Keratinocyte (primary cell): Measurements from ENCODE around the gene COX8C. TPM values are rescaled to one million over a fixed set of nuclear protein-coding genes. Genes with fewer than 3 reads are reported as not detected.

Source experiments
- DNase-seq: peaks from one replicate; pipeline ENCODE4 v3.0.0-alpha.2; 2011; ENCODE audit warnings: low read depth, missing footprints, low spot score
- FAIRE-seq: peaks from 2 replicates; lab custom pipeline; 2011; peaks lifted over from hg19 to GRCh38; lab: Jason Lieb, UNC
- H2AFZ ChIP-seq: 2 replicates; pipeline ENCODE4 v1.6.0; 2012; ENCODE audit warnings: low read length, control low read depth, inconsistent platforms; ENCODE audit not compliant: control insufficient read depth
- H3K27ac ChIP-seq: 2 replicates; pipeline ENCODE4 v1.5.1; 2011; ENCODE audit warnings: low read length; ENCODE audit not compliant: control insufficient read depth, insufficient read depth
- H3K27me3 ChIP-seq: 3 replicates; pipeline ENCODE4 v1.6.0; 2011; ENCODE audit warnings: low read length; ENCODE audit not compliant: control insufficient read depth, insufficient read depth; ENCODE audit errors: extremely low read depth
- H3K36me3 ChIP-seq, 2 experiments: 2 replicates in 1 of 2; 3 replicates in 1 of 2; pipeline ENCODE4 v1.5.1; 2011; ENCODE audit warnings: low read length in 2 of 2, mild to moderate bottlenecking in 1 of 2; ENCODE audit not compliant: control insufficient read depth in 2 of 2, insufficient read depth in 2 of 2; ENCODE audit errors: extremely low read depth in 1 of 2
- H3K4me1 ChIP-seq: 3 replicates; pipeline ENCODE4 v1.5.1; 2011; ENCODE audit warnings: low read length; ENCODE audit not compliant: control insufficient read depth, insufficient read depth; ENCODE audit errors: extremely low read depth
- H3K4me2 ChIP-seq: 3 replicates; pipeline ENCODE4 v1.6.0; 2011; ENCODE audit warnings: low read depth, low read length; ENCODE audit not compliant: control insufficient read depth, insufficient read depth; ENCODE audit errors: extremely low read depth
- H3K4me3 ChIP-seq, 3 experiments: fragments of 200-600 bp in 1 of 3; sonication (generic) in 1 of 3; 2 replicates in 2 of 3; 3 replicates in 1 of 3; pipeline ENCODE4 v1.5.1; 2011 to 2016; ENCODE audit warnings: low read length in 3 of 3, mild to moderate bottlenecking in 3 of 3, control low read depth in 2 of 3, inconsistent platforms in 1 of 3, low read depth in 1 of 3, mixed read lengths in 1 of 3, mixed run types in 1 of 3, moderate library complexity in 1 of 3; ENCODE audit not compliant: control insufficient read depth in 2 of 3, insufficient read depth in 2 of 3; ENCODE audit errors: extremely low read depth in 1 of 3
- H3K79me2 ChIP-seq: 2 replicates; pipeline ENCODE4 v1.6.0; 2012; ENCODE audit warnings: low read length; ENCODE audit not compliant: control insufficient read depth, insufficient read depth
- H3K9ac ChIP-seq: 3 replicates; pipeline ENCODE4 v1.6.0; 2011; ENCODE audit warnings: low read length; ENCODE audit not compliant: control insufficient read depth, insufficient read depth; ENCODE audit errors: extremely low read depth
- H3K9me1 ChIP-seq: 3 replicates; pipeline ENCODE4 v1.6.0; 2011; ENCODE audit warnings: low read length; ENCODE audit not compliant: control insufficient read depth, insufficient read depth; ENCODE audit errors: extremely low read depth
- H3K9me3 ChIP-seq: 2 replicates; pipeline ENCODE4 v1.5.1; 2012; ENCODE audit warnings: low read depth, low read length; ENCODE audit not compliant: control insufficient read depth
- H4K20me1 ChIP-seq: 3 replicates; pipeline ENCODE4 v1.6.0; 2011; ENCODE audit warnings: low read length; ENCODE audit not compliant: control insufficient read depth, insufficient read depth; ENCODE audit errors: extremely low read depth
- CTCF ChIP-seq, 3 experiments: IDR thresholded peaks in 1 of 3; conservative IDR thresholded peaks in 1 of 3; optimal IDR thresholded peaks in 1 of 3; 2 replicates in 2 of 3; 3 replicates in 1 of 3; pipeline versions ENCODE3 to v1.5.1; 2011; ENCODE audit warnings: low read length in 3 of 3, mild to moderate bottlenecking in 3 of 3, moderate library complexity in 2 of 3, control low read depth in 1 of 3, inconsistent platforms in 1 of 3; ENCODE audit not compliant: insufficient read depth in 2 of 3; ENCODE audit errors: extremely low read depth in 1 of 3
- EZH2 ChIP-seq: IDR thresholded peaks from one replicate; pipeline ENCODE4 v1.6.1; 2012; ENCODE audit warnings: inconsistent platforms, mild to moderate bottlenecking, low read length, moderate library complexity
- dilution Hi-C: fragments of 300-500 bp; cut with MboI; formaldehyde crosslinking; loops from one replicate; pipeline ENCODE4 v1.7.0; 2020; ENCODE audit warnings: low sequenced_read_pairs; ENCODE audit not compliant: extremely low pct_ligation_motif_present
- polyA plus RNA-seq, 5 experiments: library from polyadenylated mRNA; depleted of rRNA in 3 of 5; stranded (reverse) in 3 of 5; stranded (forward) in 1 of 5; unstranded in 1 of 5; fragments of >200 nt; gene quantifications; 1 replicate in 1 of 5; 2 replicates in 3 of 5; 3 replicates in 1 of 5; pipeline versions ENCODE4 v1.2.1 to v1.2.3, GENCODE V29; 2011 to 2012; ENCODE audit warnings: missing spikeins in 2 of 5, low read depth in 1 of 5, low replicate concordance in 1 of 5

Gene COX8C
- polyA plus RNA-seq, 1 donor (not counting 4 experiments of a cell fraction or from before 2014, with no cell fraction given): not detected

- dilution Hi-C loops: no loop called here
- no peak for FAIRE-seq
- H3K27me3 ChIP-seq: no peaks in the 10 kb centered on the region
- TF ChIP-seq EZH2 (no peak), CTCF (optimal IDR thresholded peaks at IDR 0.05 in 1 of 3, IDR thresholded peaks at IDR 0.05 in 1 of 3, conservative IDR thresholded peaks at IDR 0.05 in 1 of 3; ENCODE audit: extremely low read depth in 1 of 3, insufficient read depth in 2 of 3, low read length in 3 of 3) (no peak)
- no peak overlapping the region for H3K27ac ChIP-seq
- no peak overlapping the region for H2AFZ ChIP-seq
- no peaks in the 10 kb centered on the region for H4K20me1 ChIP-seq
- no peaks in the 10 kb centered on the region for H3K9me1 ChIP-seq
- H3K4me1 ChIP-seq: no peaks in the 10 kb centered on the region
- DNase-seq: no peak
- peaks cover 5% of the 10 kb centered on the region for H3K79me2 ChIP-seq
- H3K9ac ChIP-seq: no peak overlapping the region
- no peak overlapping the region for H3K4me2 ChIP-seq
- no peaks in the 10 kb centered on the region for H3K36me3 ChIP-seq
- no peak overlapping the region for H3K4me3 ChIP-seq
- H3K9me3 ChIP-seq: no peaks in the 10 kb centered on the region
Measured at GRCh38 chr14:93337884-93338283, 9.1 kb upstream of the COX8C start.

GRCh38 chr14:93343266-93343665 is 3.7 kb upstream of the COX8C start:
- dilution Hi-C loops: no loop called here
- Histone ChIP-seq H3K79me2 (no peaks in the 10 kb centered on the region), H3K9me1 (no peaks in the 10 kb centered on the region), H2AFZ (no peak overlapping the region), H4K20me1 (no peaks in the 10 kb centered on the region), H3K9me3 (no peaks in the 10 kb centered on the region), H3K9ac (no peak overlapping the region), H3K27me3 (no peaks in the 10 kb centered on the region), H3K36me3 (no peaks in the 10 kb centered on the region), H3K4me1 (no peaks in the 10 kb centered on the region), H3K27ac (no peak overlapping the region), H3K4me3 (no peak overlapping the region), H3K4me2 (no peak overlapping the region)
- FAIRE-seq: no peak
- TF ChIP-seq CTCF (optimal IDR thresholded peaks at IDR 0.05 in 1 of 3, IDR thresholded peaks at IDR 0.05 in 1 of 3, conservative IDR thresholded peaks at IDR 0.05 in 1 of 3; ENCODE audit: extremely low read depth in 1 of 3, insufficient read depth in 2 of 3, low read length in 3 of 3): no peak
- no peak for TF ChIP-seq EZH2
- no peak for DNase-seq
